DND-41 (cell line): ENCODE results near the gene CHAD.

Source experiments
- EZH2 ChIP-seq: IDR thresholded peaks from 3 replicates; pipeline ENCODE4 v1.6.1; 2012; ENCODE audit warnings: borderline replicate concordance, low read depth, mild to moderate bottlenecking, moderate library complexity, low read length, inconsistent platforms; ENCODE audit not compliant: severe bottlenecking
- TF ChIP-seq, protein P1 (sequence below): IDR thresholded peaks from 2 replicates; pipeline ENCODE4 v1.5.1; 2012; ENCODE audit warnings: borderline replicate concordance, low read length, moderate library complexity, mild to moderate bottlenecking; ENCODE audit not compliant: poor library complexity, severe bottlenecking; ENCODE audit errors: extremely low read depth

DNA sequence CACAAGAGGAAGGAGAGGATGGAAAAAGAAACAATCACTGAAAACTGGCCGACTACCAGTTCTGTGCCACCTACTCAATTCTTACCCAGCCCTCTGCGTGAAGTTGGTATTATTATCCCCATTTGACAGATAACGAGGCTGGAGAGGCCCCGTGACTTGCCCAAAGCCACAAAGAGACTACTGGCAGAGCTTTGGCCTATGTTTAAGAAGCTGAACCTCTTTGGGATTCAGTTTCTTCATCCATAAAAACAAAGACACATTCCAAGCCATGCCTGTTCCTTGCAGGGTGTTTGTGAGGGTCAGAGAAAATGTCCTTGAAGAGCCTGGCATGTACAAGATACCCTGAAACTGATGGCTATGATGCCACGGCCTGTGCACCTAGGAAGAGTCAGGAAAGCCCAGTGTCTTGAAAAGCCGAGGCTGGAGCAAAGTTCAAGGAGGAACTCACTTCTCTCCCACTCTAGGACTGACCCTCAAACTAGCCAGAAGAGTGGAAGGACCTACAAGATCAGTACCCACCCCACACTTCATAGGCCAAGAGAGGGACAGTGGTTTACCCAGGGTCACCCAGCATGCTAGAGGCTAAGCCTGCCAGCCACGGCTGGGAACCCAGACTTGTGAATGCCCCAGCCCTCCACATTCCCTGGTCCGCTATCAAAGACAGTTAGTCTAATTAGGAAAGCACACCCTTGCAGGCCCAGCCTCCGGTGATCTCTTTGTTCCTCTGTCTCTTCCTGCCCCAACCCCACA is 44.3 kb downstream of the CHAD start:
- TF ChIP-seq, protein P1, sequence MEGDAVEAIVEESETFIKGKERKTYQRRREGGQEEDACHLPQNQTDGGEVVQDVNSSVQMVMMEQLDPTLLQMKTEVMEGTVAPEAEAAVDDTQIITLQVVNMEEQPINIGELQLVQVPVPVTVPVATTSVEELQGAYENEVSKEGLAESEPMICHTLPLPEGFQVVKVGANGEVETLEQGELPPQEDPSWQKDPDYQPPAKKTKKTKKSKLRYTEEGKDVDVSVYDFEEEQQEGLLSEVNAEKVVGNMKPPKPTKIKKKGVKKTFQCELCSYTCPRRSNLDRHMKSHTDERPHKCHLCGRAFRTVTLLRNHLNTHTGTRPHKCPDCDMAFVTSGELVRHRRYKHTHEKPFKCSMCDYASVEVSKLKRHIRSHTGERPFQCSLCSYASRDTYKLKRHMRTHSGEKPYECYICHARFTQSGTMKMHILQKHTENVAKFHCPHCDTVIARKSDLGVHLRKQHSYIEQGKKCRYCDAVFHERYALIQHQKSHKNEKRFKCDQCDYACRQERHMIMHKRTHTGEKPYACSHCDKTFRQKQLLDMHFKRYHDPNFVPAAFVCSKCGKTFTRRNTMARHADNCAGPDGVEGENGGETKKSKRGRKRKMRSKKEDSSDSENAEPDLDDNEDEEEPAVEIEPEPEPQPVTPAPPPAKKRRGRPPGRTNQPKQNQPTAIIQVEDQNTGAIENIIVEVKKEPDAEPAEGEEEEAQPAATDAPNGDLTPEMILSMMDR = no peak
- TF ChIP-seq EZH2 = no peak
